H54 (cell line): ENCODE data around the gene PNMA8A.

Experiments used
- DNase-seq: peaks from one replicate; pipeline ENCODE4 v3.0.0; 2011; ENCODE audit warnings: low spot score, mixed read lengths; ENCODE audit not compliant: insufficient read length
- FAIRE-seq: peaks from 3 replicates; lab custom pipeline; 2011; peaks lifted over from hg19 to GRCh38; lab: Jason Lieb, UNC
- POLR2A ChIP-seq: IDR thresholded peaks from 2 replicates; pipeline ENCODE4 v1.6.1; 2011; ENCODE audit warnings: low read depth, mild to moderate bottlenecking, low read length

PNMA8A gene

DNA sequence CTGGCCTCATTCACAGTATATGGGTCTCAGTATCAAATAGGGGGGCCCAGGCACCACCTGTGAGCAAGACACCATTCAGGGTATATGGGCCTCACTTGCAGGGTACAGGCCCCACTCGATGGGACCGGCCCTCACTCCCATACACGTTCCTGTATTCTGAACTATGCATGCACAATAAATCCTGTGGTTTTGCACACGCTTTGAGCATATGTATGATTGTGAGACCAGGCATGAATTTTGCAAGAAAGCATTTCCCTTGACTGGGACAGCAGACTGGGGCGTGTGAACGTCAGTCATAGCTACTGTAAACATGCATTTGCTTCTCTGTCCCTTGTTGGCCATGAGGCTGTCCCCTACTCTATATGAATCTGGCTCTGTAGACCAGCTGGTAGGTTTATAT lies 24.9 kb upstream of the PNMA8A start:
- TF ChIP-seq POLR2A, result no peak
- DNase-seq (no peak), FAIRE-seq (no peak)

DNA sequence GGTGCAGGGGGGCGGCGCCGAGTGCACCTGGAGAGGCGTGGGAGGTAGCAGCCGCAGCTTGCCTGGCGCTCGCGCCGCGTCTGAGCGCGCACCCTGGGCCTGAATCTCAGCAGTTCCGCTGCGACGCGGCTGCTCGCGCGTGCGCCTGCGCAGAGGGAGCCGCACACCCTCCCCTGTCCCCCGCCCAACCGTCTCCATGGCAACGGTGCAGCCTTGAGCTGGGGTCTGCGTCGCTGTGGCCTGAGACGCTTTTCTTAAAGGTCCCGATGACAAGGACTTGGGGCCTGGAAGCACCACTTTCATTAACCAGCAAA lies 24.4 kb upstream of the PNMA8A start, which contains the start of gene PNMA8B:
TSS of gene PNMA8B (minus strand) at position 82 of the 314 bp plus-strand sequence. CDS start 402 bp downstream, outside the sequence.
- DNase-seq, result no peak
- no peak for TF ChIP-seq POLR2A
- FAIRE-seq, result no peak

DNA sequence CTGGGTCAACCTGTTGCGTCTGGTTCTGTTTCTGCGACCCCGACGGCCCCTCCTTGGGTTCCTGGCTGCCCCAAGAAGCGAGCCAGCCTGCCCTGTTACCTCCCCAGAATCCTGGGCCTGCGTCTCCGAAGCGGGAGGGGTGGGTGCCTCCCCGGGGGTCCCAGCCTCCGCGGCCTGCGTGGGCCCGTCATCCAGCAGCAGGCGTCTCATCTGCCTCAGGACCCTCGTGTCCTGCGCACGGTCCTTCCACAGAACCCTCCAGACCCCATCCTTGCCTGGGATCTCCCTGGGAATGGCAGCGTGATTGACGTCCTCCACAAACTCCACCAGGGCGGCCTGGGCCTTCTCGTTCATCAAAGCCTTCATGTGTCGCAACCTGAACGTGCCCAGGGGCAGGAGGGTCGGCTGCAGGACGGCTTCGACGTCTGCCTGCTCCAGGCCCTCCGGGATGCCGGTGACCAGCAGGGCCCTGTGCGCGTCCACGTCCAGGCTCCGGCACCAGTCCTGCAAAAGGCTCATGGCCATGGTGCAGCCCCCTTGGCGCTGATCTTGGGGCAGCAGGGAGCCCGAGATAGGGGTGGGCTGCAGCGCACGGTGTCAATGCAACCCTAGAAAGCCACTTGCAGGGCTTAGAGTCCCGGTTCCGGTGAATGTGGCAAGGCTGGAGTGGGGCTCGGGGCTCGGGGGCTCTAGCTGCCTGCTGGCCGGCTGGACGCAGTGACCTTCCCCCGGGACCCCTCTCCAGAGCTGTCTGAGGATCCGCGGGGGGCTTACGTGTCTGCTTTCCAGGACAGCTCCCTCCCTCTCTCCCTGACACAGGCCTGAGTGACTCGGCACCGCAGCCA lies 23.8 kb upstream of the PNMA8A start:
- TF ChIP-seq POLR2A, result no peak
- DNase-seq, result no peak
- FAIRE-seq, result no peak

DNA sequence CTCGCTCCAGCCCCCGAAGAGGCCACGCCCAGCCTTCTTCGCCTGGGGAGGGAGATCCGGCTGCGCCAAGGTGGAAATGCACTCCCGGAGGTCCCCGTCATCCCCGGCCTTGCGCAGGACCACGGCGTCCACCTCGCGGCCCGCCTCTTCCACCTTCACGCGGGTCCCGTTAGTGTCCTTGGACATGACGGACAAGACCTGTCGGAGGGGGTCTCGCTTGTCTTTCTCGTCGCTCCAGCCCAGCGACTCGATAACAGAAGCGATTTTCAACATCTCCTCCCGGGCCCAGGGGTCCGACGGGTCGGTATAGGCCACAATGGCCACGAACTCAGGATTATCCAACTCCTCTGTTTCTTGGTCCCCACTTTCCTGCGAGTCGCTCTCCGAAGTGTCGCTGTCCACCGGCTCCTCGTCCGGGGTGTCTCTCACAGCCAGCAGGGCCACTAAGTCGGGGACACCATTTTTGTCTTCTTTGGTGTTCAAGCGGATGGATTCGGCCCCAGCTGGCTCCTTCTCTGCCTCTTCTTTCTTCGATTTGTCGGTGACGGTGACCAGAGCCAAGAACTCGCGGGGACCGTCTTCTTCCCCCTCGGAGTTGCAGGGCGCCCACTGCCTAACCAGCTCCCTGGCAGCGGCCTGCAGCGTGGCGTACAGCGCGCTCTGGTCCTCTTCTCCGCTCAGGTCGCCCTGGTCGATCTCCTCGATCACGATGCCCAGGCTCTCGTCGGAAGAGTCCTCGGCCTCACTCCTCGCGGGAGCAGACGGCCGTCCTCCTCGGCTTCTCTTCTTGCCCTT lies 23.0 kb upstream of the PNMA8A start:
- no peak for TF ChIP-seq POLR2A
- DNase-seq (no peak), FAIRE-seq (no peak)

DNA sequence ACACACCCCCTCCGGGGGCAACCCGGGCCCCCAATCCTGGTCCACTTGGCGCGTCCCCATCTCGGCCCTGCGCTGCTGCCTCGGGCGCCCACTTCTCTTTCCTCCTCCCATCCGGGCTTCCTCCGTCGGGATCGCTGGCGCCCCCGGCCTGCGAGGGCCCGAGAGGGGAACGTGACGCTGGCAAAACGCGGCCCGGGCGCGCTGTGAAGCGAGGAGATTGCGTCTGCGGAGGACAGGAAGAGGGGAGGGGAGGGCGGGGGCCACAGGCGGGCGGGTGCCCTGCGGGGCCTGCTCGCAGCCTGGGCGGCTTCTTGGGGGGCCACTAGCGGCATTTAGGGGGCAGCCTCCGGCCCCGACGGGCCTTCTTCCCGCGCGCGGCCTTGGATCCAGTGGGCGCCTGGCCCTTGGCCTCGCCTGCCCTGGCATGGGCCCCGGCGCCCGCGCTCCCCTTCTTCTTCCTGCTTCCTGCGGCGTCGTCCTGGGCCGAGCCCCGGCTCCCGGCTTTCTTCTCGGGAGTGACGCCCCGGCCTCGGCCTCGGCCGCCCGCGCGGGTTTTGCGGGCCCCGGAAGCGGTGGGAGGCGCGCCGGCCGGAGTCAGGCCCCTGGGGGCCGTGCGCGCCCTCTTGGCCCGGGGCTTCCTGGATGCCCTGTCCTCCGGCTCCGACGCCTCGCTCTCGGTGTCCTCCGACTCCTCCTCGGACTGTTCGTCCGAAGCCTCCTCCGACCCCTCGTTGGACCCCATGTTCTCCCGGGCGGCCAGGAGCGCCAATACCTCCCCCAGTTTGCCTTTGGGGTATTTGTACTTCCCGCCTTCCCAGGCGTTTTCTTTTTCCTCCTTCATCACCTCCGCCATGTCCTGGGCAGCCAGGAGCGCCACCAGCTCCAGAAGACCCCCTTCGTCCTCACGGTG lies 22.1 kb upstream of the PNMA8A start:
- no peak for TF ChIP-seq POLR2A
- FAIRE-seq (no peak), DNase-seq (no peak)

DNA sequence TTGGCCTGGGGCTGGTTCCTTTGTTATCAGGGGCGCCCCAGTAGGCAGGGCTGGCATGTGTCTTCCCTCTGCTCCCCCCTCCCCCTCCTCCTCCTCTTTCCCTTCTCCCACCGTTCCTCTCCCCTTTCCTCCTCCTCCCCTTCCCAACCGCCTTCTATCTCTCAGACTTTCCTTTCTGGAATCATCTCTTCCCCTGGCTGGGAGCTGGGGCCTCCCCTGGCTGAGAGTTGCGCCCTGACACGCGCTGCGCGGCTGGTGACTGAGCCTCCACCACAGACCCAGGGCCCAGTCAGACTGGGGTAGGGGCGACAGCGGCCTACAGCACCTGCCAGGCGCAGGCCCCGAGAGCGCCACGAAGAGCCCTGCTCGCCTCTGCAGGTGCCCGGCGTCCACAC lies 21.5 kb upstream of the PNMA8A start:
- no peak for TF ChIP-seq POLR2A
- FAIRE-seq (no peak), DNase-seq (no peak)

DNA sequence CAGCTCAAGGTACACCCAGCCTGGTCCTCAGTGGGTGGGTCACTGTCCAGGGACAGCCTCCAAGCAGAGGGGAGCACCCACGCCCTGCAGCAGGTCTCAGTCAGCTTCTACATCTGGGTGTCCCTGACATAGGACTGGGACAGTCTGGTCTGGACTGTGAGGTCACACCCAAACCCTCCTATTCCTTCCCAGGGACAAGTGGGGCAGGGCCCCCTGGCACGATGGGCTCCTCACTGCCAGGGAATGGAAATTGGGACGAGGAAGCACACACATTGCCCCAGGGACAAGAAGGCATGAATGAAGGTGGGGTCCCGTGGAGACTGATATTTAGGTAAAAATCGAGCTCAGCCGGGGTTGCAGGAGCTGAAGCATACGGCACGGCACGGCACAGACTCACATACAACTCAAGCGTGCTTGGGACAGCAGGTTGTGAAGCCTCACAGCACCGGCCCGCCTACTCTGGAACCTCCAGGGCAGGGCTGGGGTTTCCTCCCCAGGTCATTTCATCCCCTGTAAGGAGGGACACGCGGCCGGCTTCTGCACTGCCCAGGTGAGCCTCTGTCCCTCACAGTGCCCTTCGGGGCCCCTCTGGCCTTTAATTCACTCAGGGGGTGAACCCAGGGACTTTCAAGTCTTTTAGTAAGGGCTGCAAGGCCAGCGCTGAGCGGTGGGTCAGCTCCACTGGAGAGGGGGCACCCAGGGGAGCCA lies 20.8 kb upstream of the PNMA8A start:
- DNase-seq (no peak), FAIRE-seq (no peak)

DNA sequence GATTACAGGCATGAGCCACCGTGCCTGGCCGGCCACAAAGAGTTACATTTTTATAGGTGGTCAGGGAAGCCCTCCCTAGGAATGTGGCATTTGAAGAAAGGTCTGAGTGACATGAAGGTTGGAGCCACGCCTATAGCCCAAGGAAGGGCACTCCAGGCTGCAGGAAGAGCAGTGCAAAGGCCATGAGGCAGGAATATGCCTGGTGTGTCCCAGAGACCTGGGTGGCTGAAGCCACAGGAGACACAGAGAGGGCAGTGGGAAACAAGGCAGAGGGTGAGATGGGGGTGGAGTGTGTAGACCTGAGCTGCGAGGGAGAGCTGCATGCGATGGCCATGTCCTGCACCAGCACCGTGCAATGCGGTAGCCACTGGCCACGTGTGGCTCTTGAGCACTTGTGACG lies 19.4 kb upstream of the PNMA8A start:
- DNase-seq, result no peak
- no peak for TF ChIP-seq POLR2A
- FAIRE-seq, result no peak

More for the DNA sequence above, 20.8 kb upstream of the PNMA8A start:
- no peak for TF ChIP-seq POLR2A

DNA sequence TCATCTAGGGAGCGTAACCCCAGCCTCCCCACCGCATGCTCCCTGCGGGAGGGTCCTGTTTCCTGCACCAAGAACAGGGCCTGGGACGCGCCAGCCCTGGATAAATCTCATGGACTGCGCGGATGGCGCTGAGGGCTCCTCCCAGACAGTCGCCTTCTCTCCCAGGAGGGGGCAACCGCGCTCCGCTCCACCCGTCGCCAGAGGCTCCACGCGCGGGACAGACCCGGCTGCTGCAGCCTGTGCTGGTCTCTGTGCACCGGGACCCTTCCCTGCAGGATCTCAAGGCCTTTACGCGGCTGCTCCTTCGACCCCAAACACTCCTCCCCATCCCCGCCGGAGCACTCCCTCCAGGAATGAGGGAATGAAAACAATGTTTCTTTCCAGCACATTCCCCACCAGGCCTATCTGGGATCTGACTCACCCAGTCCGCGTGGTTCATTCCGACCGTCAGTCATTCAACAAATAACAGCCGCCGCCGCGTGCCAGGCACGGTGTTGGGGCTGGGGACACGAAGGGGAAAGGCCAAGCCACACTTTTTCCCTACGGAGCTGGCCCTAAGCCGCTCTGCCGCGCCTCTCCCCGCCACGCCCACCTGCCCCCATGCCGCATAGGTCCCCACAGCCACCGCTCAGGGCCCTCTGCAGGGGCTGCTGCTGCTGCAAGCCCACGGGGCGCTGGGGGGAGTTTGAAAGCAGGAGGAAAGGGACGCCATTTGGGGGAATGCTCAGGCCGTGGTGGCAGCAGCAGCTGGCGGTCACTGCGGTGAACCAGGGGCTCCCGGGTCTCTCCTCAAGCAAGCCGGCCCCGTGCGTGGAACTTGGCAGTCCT lies 18.3 kb upstream of the PNMA8A start:
- TF ChIP-seq POLR2A, result no peak
- FAIRE-seq, result no peak
- no peak for DNase-seq

DNA sequence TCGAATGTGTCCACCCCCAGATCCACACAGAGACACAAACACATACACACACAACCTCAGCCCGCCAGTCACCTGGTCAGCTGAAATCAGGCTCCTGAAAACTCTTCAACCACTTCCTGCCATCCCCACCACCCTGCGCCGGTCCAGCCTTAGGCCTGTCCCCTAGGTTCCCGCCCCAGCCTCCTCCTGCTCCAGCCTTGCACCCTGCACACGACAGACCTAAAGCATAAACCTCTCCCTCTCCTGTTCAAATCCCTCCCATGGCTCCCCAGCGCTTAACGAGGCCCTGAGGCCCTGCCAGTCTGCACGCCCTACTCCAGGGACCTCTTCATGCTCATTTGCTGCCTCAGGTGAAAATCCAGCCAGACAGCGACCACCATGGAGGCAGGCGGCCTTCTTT lies 17.2 kb upstream of the PNMA8A start:
- DNase-seq (no peak), FAIRE-seq (no peak)
- no peak for TF ChIP-seq POLR2A

DNA sequence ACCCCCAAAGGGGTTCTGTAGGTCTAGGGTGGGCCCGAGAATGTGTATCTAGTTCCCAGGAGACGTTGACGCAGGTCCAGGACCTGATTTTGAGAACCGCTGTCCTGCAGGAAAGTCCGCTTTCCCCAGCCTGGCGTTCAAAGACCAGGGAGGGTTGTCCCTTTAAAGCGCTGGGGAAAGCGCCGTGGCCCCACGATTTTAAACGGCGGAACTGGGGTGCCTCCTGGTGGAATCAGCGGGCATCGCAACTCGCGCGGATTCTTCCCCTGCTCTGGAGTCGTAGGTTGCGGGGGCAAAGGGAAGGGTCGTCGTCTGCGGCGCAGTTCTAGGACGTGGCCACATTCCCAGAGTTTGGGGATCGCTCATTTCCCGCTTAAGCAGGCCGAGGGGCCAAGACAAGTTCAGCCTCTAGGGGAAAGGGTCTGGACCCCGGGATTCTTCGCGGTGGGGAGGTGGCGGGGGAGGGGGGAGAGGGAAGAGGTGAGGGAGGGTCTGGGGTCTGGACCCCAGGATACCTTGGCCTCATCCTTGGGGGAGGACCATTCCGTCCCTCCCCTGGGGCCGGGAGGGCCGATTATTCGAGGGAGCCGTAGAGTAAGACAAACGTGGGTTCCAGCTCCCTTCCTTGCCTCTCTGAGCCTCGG lies 16.6 kb upstream of the PNMA8A start:
- peak; percentile 64 for DNase-seq
- TF ChIP-seq POLR2A, result no peak
- FAIRE-seq, result no peak
